ENCODE results near the gene TBL1X. TPM values are rescaled to one million over a fixed set of nuclear protein-coding genes. Genes with fewer than 3 reads are reported as not detected.
"Not testable (repeated sequence)": the region's sequence is repeated elsewhere in the genome, so short reads cannot be mapped to it uniquely, and the experiment has no call there.

The TBL1X gene
- total RNA-seq, 1 experiment from 2014 or later = 14.6 TPM

DNA sequence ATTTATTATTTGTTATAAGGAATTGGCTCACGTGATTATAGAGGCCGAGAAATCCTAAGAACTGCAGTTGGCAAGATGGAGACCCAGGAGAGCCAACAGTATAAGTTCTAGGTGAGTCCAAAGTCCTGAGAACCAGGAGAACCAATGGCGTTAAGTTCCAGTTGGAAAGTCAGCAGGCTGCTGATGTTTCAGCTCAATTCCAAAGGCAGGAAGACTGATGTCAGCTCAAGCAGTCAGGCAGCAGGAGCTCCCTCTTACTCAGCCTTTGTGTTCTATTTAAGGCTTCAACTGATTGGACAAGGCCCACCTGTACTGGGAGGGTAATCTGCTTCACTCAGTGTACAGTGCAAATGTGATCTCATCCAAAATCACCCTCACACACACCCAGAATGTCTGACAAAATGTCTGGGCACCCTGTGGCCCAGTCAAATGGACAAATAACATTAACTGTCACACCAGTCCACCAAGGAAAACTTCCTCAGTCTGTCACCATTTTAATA, 30.8 kb upstream of the TBL1X start:
- no peaks in the 10 kb centered on the region for H3K9me3 ChIP-seq (ENCODE audit: control insufficient read depth, insufficient read depth, low read depth, low read length)
- H3K36me3 ChIP-seq (ENCODE audit: control insufficient read depth, insufficient read depth, low read length) = no peaks in the 10 kb centered on the region
- POLR2A ChIA-PET = no interaction called here
- ATAC-seq (no peak), DNase-seq (ENCODE audit: low read depth, low spot score) (no peak)
- H3K4me3 ChIP-seq (ENCODE audit: low read depth in 2 of 2, low read length in 2 of 2) = no peak overlapping the region
- BruUV-seq (replicated peaks) = no TSS peak
- TF ChIP-seq SIN3A (IDR thresholded peaks at IDR 0.05; ENCODE audit: borderline replicate concordance, insufficient read depth, low read depth, low read length) = no peak
- TF ChIP-seq POLR2AphosphoS5 (IDR thresholded peaks at IDR 0.05; ENCODE audit: low read depth, low read length) = no peak
- TF ChIP-seq, protein P1, sequence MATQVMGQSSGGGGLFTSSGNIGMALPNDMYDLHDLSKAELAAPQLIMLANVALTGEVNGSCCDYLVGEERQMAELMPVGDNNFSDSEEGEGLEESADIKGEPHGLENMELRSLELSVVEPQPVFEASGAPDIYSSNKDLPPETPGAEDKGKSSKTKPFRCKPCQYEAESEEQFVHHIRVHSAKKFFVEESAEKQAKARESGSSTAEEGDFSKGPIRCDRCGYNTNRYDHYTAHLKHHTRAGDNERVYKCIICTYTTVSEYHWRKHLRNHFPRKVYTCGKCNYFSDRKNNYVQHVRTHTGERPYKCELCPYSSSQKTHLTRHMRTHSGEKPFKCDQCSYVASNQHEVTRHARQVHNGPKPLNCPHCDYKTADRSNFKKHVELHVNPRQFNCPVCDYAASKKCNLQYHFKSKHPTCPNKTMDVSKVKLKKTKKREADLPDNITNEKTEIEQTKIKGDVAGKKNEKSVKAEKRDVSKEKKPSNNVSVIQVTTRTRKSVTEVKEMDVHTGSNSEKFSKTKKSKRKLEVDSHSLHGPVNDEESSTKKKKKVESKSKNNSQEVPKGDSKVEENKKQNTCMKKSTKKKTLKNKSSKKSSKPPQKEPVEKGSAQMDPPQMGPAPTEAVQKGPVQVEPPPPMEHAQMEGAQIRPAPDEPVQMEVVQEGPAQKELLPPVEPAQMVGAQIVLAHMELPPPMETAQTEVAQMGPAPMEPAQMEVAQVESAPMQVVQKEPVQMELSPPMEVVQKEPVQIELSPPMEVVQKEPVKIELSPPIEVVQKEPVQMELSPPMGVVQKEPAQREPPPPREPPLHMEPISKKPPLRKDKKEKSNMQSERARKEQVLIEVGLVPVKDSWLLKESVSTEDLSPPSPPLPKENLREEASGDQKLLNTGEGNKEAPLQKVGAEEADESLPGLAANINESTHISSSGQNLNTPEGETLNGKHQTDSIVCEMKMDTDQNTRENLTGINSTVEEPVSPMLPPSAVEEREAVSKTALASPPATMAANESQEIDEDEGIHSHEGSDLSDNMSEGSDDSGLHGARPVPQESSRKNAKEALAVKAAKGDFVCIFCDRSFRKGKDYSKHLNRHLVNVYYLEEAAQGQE (IDR thresholded peaks at IDR 0.05; ENCODE audit: insufficient read depth in 1 of 2, low read depth in 2 of 2, low read length in 1 of 2) = no peak
- TF ChIP-seq, protein P2, sequence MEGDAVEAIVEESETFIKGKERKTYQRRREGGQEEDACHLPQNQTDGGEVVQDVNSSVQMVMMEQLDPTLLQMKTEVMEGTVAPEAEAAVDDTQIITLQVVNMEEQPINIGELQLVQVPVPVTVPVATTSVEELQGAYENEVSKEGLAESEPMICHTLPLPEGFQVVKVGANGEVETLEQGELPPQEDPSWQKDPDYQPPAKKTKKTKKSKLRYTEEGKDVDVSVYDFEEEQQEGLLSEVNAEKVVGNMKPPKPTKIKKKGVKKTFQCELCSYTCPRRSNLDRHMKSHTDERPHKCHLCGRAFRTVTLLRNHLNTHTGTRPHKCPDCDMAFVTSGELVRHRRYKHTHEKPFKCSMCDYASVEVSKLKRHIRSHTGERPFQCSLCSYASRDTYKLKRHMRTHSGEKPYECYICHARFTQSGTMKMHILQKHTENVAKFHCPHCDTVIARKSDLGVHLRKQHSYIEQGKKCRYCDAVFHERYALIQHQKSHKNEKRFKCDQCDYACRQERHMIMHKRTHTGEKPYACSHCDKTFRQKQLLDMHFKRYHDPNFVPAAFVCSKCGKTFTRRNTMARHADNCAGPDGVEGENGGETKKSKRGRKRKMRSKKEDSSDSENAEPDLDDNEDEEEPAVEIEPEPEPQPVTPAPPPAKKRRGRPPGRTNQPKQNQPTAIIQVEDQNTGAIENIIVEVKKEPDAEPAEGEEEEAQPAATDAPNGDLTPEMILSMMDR (IDR thresholded peaks at IDR 0.05) = no peak
- TF ChIP-seq TCF7L2 (IDR thresholded peaks at IDR 0.05; ENCODE audit: low read depth, low read length) = no peak
- in situ Hi-C loops (cut with HindIII; ENCODE audit: low pct_unique_long_range_greater_than_20kb, low sequenced_read_pairs) (no loop called here), intact Hi-C loops (cut with micrococcal nuclease; ENCODE audit: unreplicated experiment) (no loop called here)
- H3K27me3 ChIP-seq (ENCODE audit: control insufficient read depth, insufficient read depth, low read length) = no peaks in the 10 kb centered on the region
- H3K4me1 ChIP-seq (ENCODE audit: control insufficient read depth, insufficient read depth, low read length) = no peaks in the 10 kb centered on the region
- CTCF ChIA-PET = no interaction called here
- no peak overlapping the region for H3K27ac ChIP-seq (ENCODE audit: low read length)

DNA sequence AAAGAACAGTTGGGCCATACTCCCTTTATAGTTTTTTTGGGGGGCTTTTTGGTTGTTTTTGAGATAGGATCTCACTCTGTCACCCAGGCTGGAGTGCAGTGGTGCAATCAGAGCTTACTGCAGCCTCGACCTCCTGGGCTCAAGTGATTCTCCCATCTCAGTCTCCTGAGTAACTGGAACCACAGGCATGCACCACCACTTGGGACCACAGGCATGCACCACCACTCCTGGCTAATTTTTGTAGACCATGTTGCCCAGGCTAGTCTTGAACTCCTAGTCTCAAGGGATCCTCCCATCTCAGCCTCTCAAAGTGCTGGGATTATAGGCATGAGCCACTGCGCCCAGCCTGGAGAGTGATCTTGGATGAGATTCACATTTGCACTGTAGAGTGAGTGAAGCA, 29.8 kb upstream of the TBL1X start:
- POLR2A ChIA-PET; H3K27ac ChIP-seq (ENCODE audit: low read length); ATAC-seq; DNase-seq (ENCODE audit: low read depth, low spot score); H3K4me1 ChIP-seq (ENCODE audit: control insufficient read depth, insufficient read depth, low read length); in situ Hi-C loops (cut with HindIII; ENCODE audit: low pct_unique_long_range_greater_than_20kb, low sequenced_read_pairs); H3K36me3 ChIP-seq (ENCODE audit: control insufficient read depth, insufficient read depth, low read length); H3K27me3 ChIP-seq (ENCODE audit: control insufficient read depth, insufficient read depth, low read length); intact Hi-C loops (cut with micrococcal nuclease; ENCODE audit: unreplicated experiment); BruUV-seq (replicated peaks); H3K9me3 ChIP-seq (ENCODE audit: control insufficient read depth, insufficient read depth, low read depth, low read length); CTCF ChIA-PET; H3K4me3 ChIP-seq (ENCODE audit: low read depth in 2 of 2, low read length in 2 of 2): not testable (repeated sequence)

DNA sequence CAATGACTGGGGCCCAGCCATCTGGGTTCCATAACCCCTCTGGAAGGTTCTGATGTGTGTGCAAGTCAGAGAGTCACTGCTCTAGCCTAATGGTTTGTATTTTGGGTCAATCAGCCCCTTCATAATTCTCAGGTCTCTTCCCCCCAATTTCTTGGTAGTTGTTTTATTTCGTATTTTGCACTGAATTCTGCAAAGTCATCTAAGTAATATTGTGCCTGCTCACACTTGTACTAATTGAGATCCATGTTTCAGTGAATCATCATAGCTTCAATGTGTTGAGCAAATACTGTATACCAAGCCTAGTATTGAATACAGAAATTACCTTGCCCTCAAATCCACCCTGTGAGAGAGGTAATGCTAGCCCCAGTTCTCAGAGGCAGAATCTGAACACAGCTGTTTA, 28.0 kb upstream of the TBL1X start:
- Histone ChIP-seq H3K9me3 (ENCODE audit: control insufficient read depth, insufficient read depth, low read depth, low read length) (no peaks in the 10 kb centered on the region), H3K4me1 (ENCODE audit: control insufficient read depth, insufficient read depth, low read length) (no peaks in the 10 kb centered on the region), H3K27me3 (ENCODE audit: control insufficient read depth, insufficient read depth, low read length) (no peaks in the 10 kb centered on the region), H3K27ac (ENCODE audit: low read length) (no peak overlapping the region), H3K36me3 (ENCODE audit: control insufficient read depth, insufficient read depth, low read length) (no peaks in the 10 kb centered on the region), H3K4me3 (ENCODE audit: low read depth in 2 of 2, low read length in 2 of 2) (no peak overlapping the region)
- ATAC-seq (no peak), DNase-seq (ENCODE audit: low read depth, low spot score) (no peak)
- CTCF ChIA-PET = no interaction called here
- TF ChIP-seq SIN3A (IDR thresholded peaks at IDR 0.05; ENCODE audit: borderline replicate concordance, insufficient read depth, low read depth, low read length) (no peak), POLR2AphosphoS5 (IDR thresholded peaks at IDR 0.05; ENCODE audit: low read depth, low read length) (no peak), TCF7L2 (IDR thresholded peaks at IDR 0.05; ENCODE audit: low read depth, low read length) (no peak)
- TF ChIP-seq, protein P2 (IDR thresholded peaks at IDR 0.05) = no peak
- TF ChIP-seq, protein P1 (IDR thresholded peaks at IDR 0.05; ENCODE audit: insufficient read depth in 1 of 2, low read depth in 2 of 2, low read length in 1 of 2) = no peak
- in situ Hi-C loops (cut with HindIII; ENCODE audit: low pct_unique_long_range_greater_than_20kb, low sequenced_read_pairs) (no loop called here), intact Hi-C loops (cut with micrococcal nuclease; ENCODE audit: unreplicated experiment) (no loop called here)
- no TSS peak for BruUV-seq (replicated peaks)
- POLR2A ChIA-PET = no interaction called here
